DMS 273 treated with DMSO at 0.1 percent for 48 hours (cell line): ENCODE data around the gene CLPTM1L.
"Not testable (repeated sequence)": the region's sequence is repeated elsewhere in the genome, so short reads cannot be mapped to it uniquely, and the experiment has no call there.

Experiments used
- DNase-seq: peaks from one replicate; lab custom pipeline; 2025; lab: John Stamatoyannopoulos, UW

CLPTM1L gene

GRCh38 chr5:1326532-1326875, 18.4 kb downstream of the CLPTM1L start:
- DNase-seq: not testable (repeated sequence)

- no peak for DNase-seq
These were observed 18.9 kb downstream of the CLPTM1L start for GRCh38 chr5:1325870-1326531.

GRCh38 chr5:1325191-1325741, 19.6 kb downstream of the CLPTM1L start:
- DNase-seq: no peak

- no peak for DNase-seq
These were observed 20.1 kb downstream of the CLPTM1L start for GRCh38 chr5:1324719-1325190.

GRCh38 chr5:1324301-1324700, 20.6 kb downstream of the CLPTM1L start:
- no peak for DNase-seq

GRCh38 chr5:1323803-1324173, 21.1 kb downstream of the CLPTM1L start:
- DNase-seq: no peak

GRCh38 chr5:1322955-1323802, 21.7 kb downstream of the CLPTM1L start:
- no peak for DNase-seq

GRCh38 chr5:1322036-1322900, 22.6 kb downstream of the CLPTM1L start:
- DNase-seq: no peak

GRCh38 chr5:1321576-1321975, 23.3 kb downstream of the CLPTM1L start:
- DNase-seq: no peak

- DNase-seq: no peak
These were observed 24.2 kb downstream of the CLPTM1L start for GRCh38 chr5:1320436-1321344.

GRCh38 chr5:1319436-1320256, 25.3 kb downstream of the CLPTM1L start:
- no peak for DNase-seq

- DNase-seq: no peak
These were observed 26.1 kb downstream of the CLPTM1L start for GRCh38 chr5:1318659-1319251.

GRCh38 chr5:1317921-1318565, 26.9 kb downstream of the CLPTM1L start:
- no peak for DNase-seq

- no peak for DNase-seq
These were observed 28.1 kb downstream of the CLPTM1L start for GRCh38 chr5:1316588-1317340.

GRCh38 chr5:1315709-1316587, 29.0 kb downstream of the CLPTM1L start:
- no peak for DNase-seq

- DNase-seq: no peak
These were observed 29.7 kb downstream of the CLPTM1L start for GRCh38 chr5:1315018-1315708.

- no peak for DNase-seq
These were observed 30.3 kb downstream of the CLPTM1L start for GRCh38 chr5:1314564-1314982.
